Stimulated activated CD8-positive, alpha-beta memory T cell treated with anti-CD3 and anti-CD28 coated beads, Interleukin-2, amount 100 ng/mL, for 48 hours (primary cell): ENCODE data around the gene ITGAL.
"Not testable (repeated sequence)": the region's sequence is repeated elsewhere in the genome, so short reads cannot be mapped to it uniquely, and the experiment has no call there.

Source experiments
- DNase-seq, 2 donors: peaks; one replicate each; pipeline ENCODE4 v3.0.0-alpha.2; 2020; ENCODE audit warnings: low read depth in 2 of 2

ITGAL gene

DNA sequence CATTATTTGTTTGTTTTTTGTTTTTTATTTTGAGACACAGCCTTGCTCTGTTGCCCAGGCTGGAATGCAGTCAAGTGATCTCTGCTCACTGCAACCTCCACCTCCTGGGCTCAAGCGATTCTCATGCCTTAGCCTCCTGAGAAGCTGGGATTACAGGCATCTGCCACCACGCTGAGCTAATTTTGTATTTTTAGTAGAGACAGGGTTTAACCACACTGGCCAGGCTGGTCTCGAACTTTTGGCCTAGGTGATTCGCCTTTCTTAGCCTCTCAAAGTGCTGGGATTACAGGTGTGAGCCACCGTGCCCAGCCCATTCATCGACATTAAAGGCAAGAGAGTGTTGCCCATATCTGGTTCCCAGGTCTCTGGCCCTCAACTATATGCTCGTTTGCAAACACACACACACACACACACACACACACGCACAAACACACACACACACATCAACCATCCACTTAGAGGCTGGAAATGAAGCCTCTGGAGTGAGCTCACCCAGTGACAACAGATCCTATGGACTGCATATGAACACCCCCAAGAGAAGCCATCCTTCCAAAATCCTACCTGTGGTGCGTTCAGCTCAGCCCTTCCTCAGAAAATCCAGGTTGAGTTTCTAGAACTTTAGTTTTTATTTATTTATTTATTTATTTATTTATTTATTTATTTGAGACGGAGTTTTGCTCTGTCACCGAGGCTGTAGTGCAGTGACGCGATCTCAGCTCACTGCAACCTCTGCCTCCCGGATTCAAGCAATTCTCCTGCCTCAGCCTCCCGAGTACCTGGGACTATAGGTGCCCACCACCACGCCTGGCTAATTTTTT is 14.6 kb upstream of the ITGAL start:
- no peak for DNase-seq

- peak; percentile 80 to 85 for DNase-seq
These were observed 13.8 kb upstream of the ITGAL start for GRCh38 chr16:30458561-30459394.

- no peak for DNase-seq
These were observed 13.1 kb upstream of the ITGAL start for GRCh38 chr16:30459456-30459855.

- not testable (repeated sequence) for DNase-seq
These were observed 11.1 kb upstream of the ITGAL start for GRCh38 chr16:30461426-30461825.

DNA sequence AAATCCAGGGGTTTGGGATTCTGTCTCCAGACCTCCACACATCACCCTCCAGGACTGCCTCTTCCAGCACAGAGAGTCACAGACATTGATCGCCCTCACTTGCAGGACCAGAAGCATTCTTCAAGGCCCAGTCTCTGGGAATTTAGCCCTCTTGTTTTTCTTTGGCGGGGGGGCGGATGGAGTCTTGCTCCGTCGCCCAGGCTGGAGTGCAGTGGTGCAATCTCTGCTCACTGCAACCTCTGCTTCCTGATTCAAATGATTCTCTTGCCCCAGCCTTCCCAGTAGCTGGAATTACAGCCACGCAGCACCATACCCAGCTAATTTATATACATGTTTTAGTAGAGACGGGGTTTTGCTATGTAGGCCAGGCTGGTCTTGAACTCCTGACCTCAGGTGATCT is 8.5 kb upstream of the ITGAL start:
- DNase-seq = no peak

GRCh38 chr16:30470170-30470512 is 2.4 kb upstream of the ITGAL start:
- DNase-seq = no peak

DNA sequence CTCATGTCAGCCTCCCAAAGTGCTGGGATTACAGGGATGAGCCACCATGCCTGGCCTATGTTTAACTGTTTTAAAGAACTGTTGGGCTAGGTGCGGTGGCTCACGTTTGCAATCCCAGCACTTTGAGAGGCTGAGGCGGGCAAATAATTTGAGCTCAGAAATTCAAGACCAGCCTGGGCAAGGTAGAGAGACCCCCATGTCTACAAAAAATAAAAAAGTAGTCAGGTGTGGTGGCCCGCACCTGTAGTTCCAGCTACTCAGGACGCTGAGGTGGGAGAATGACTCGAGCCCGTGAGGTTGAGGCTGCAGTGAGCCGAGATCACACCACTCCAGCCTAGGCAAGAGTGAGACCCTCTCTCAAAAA is 1.9 kb upstream of the ITGAL start:
- DNase-seq = no peak

GRCh38 chr16:30473231-30474073 is 910 bp downstream of the ITGAL start:
- peak; percentile 65 to 68 for DNase-seq

DNA sequence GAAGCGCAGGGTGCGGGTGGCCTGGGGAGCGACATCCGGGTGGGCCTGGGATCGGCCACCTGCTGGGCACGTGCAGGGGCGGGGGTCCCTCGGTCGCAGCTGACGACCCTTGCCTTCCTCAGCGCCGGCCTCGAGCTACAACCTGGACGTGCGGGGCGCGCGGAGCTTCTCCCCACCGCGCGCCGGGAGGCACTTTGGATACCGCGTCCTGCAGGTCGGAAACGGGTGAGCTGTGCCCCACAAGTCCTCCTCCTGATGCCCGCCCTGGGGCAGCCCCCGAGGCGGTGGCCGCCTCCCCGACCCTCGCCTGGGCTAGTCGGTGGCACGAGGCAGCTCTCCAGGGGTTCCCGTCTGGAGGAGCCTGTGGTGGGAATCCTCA is 1.5 kb downstream of the ITGAL start:
- DNase-seq = no peak

DNA sequence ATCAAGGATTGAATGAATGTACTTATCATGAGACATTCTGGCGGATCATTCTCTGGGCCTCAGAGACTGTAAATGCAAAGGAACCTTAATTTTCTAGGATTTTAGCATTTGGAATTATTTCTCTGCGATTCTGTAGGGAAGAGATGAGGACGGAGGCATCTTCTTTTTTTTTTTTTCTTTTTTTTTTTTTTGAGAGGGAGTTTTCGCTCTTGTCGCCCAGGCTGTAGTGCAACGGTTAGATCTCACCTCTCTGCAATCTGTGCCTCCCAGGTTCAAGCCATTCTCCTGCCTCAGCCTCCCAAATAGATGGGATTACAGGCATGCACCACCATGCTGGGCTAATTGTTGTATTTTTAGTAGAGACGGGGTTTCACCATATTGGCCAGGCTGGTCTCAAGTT is 2.1 kb downstream of the ITGAL start:
- no peak for DNase-seq

GRCh38 chr16:30476991-30477390 is 4.4 kb downstream of the ITGAL start:
- no peak for DNase-seq

DNA sequence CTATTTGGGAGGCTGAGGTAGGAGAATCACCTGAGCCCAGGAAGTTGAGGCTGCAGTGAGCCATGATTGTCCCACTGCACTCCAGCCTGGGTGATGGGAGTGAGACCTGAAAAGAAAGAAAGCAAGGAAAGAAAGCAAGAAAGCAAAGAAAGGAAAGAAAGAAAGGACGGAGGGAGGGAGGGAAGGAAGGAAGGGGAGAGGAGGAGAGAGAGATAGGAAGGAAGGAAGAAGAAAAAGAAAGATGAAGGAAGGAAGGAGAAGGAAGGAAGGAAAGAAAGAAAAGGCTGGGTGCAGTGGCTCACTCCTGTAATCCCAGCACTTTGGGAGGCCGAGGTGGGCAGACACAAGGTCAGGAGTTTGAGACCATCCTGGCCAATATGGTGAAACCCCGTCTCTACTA is 5.2 kb downstream of the ITGAL start:
- not testable (repeated sequence) for DNase-seq

DNA sequence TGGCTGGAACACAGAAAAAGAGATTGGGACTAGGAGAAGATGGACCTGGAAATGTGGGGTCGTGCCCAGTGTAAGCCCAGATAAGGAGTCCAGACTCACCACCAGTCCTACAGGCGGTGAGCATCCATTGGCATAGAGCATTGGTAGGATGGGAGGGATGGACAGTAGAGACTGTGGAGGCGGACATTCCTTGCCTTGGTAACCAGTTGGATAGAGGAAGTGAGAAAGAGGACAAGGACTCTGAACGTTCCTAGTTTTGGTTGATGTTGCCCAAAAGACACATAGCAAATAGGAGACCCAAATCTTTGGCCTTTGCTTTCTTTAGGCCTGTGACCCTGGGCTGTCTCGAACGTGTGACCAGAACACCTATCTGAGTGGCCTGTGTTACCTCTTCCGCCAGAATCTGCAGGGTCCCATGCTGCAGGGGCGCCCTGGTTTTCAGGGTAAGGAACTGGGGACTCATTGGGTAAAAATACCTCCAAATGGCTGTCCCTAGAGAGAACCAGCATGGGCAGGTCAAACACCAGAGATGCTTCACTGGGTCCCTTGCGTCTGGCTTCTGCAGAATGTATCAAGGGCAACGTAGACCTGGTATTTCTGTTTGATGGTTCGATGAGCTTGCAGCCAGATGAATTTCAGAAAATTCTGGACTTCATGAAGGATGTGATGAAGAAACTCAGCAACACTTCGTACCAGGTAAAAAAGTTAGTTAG is 6.4 kb downstream of the ITGAL start:
- DNase-seq = no peak

- DNase-seq = no peak
These were observed 8.8 kb downstream of the ITGAL start for GRCh38 chr16:30481381-30481780.

DNA sequence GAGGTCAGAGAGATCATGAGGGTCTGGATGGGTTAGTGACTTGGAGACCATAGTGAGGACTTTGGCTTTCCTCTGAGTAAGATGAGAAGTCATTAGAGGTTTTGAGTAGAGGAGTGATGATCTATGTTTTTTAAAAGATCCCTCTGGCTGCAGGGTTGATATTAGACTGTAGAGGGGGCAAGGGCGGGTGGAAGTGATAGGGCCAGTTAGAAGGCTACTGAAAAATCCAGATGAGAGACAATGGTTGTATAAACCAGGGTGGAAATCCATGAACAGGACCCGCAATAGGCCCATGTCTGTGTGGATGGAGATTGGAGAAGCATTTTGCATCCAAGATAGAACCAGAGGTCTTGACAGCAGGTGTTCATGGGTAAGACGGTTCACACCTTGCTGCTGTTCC is 9.8 kb downstream of the ITGAL start:
- DNase-seq = no peak

DNA sequence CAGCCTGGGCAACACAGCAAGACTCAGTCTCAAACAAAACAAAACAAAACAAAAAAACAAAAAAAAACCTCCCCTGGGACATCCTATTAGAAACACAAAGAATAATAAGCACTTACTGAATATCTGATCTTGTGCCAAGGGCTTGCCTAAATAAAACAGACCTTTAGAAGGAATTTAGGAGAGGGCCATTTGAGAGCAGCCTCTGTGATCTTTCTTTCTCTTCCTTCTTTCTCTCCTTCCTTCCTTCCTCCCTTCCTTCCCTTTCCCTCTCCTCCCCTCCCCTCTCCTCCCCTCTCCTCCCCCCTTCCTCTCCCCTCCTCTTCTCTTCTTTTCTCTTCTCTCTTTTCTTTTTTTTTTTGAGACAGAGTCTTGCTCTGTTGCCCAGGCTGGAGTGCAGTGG is 12.3 kb downstream of the ITGAL start:
- no peak for DNase-seq

- DNase-seq = no peak
These were observed 13.4 kb downstream of the ITGAL start for GRCh38 chr16:30485818-30486436.

- no peak for DNase-seq
These were observed 16.4 kb downstream of the ITGAL start for GRCh38 chr16:30488764-30489605.

DNA sequence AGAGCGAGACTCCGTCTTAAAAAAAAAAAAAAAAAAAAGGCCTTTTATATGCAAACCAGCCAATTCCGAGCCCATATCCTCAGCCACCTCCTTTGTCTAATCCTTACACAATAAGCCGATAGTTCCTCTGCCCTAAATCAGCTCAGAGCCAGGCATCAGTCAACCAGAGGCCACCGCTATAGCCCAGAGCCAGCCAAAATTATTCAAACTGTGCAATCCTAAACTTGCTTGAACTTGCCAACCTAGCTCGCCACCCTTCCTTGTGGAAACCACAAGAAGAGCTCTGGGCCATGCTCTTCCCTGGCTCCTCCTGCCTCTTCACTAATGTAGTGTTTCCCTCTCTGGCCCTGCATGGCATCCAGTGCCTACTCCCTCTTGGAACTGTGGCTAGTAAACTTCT is 17.7 kb downstream of the ITGAL start:
- no peak for DNase-seq

GRCh38 chr16:30491229-30491628 is 18.7 kb downstream of the ITGAL start:
- DNase-seq = no peak
